Neuronal stem cell (in vitro differentiated cells): Measurements from ENCODE around the gene ACTN3.

Experiments used
- DNase-seq: peaks from one replicate; pipeline ENCODE4 v3.0.0-alpha.2; 2013; ENCODE audit warnings: low spot score
- H2AFZ ChIP-seq: one replicate; pipeline ENCODE4 v1.6.1; 2013; ENCODE audit warnings: mild to moderate bottlenecking, low read length, inconsistent platforms
- H2AK5ac ChIP-seq: 2 replicates; pipeline ENCODE4 v1.6.1; 2013; ENCODE audit warnings: low read depth, mild to moderate bottlenecking, inconsistent platforms, low read length, moderate library complexity, mixed read lengths
- H2BK120ac ChIP-seq: 2 replicates; pipeline ENCODE4 v1.6.1; 2013; ENCODE audit warnings: low read depth, mild to moderate bottlenecking, inconsistent platforms, low read length, moderate library complexity, mixed read lengths
- H2BK12ac ChIP-seq: one replicate; pipeline ENCODE4 v1.6.1; 2013; ENCODE audit warnings: low read length, inconsistent platforms
- H2BK15ac ChIP-seq: 2 replicates; pipeline ENCODE4 v1.6.1; 2013; ENCODE audit warnings: mild to moderate bottlenecking, low read length, inconsistent platforms, mixed read lengths
- H2BK5ac ChIP-seq: one replicate; pipeline ENCODE4 v1.6.1; 2013; ENCODE audit warnings: inconsistent platforms, mild to moderate bottlenecking, low read length, moderate library complexity
- H3K14ac ChIP-seq: one replicate; pipeline ENCODE4 v1.6.1; 2013; ENCODE audit warnings: low read length, inconsistent platforms
- H3K18ac ChIP-seq: 2 replicates; pipeline ENCODE4 v1.6.1; 2013; ENCODE audit warnings: low read length, inconsistent platforms
- H3K23ac ChIP-seq: 2 replicates; pipeline ENCODE4 v1.6.1; 2013; ENCODE audit warnings: low read depth, mild to moderate bottlenecking, mixed read lengths, low read length, inconsistent platforms; ENCODE audit not compliant: poor library complexity
- H3K27ac ChIP-seq: replicated peaks from 3 replicates; pipeline ENCODE4 v1.5.1; 2013; ENCODE audit warnings: low read length, inconsistent platforms
- H3K27me3 ChIP-seq, 3 experiments: 2 replicates each; pipeline ENCODE4 v1.6.1; 2013; ENCODE audit warnings: low read length in 3 of 3, mild to moderate bottlenecking in 2 of 3, inconsistent platforms in 1 of 3, low read depth in 1 of 3, mixed read lengths in 1 of 3, moderate library complexity in 1 of 3; ENCODE audit not compliant: control insufficient read depth in 3 of 3, insufficient read depth in 3 of 3
- H3K36me3 ChIP-seq, 2 donors: replicated peaks in 1 of 2; 2 replicates each; pipeline ENCODE4 v1.6.1; 2013; ENCODE audit warnings: low read length in 2 of 2; ENCODE audit not compliant: control insufficient read depth in 2 of 2, insufficient read depth in 2 of 2
- H3K4ac ChIP-seq: 2 replicates; pipeline ENCODE4 v1.6.1; 2013; ENCODE audit warnings: inconsistent platforms, mild to moderate bottlenecking, low read length, moderate library complexity
- H3K4me1 ChIP-seq, 2 donors: 1 replicate in 1 of 2; 2 replicates in 1 of 2; pipeline ENCODE4 v1.6.1; 2013; ENCODE audit warnings: low read length in 2 of 2, low read depth in 1 of 2; ENCODE audit not compliant: control insufficient read depth in 2 of 2, insufficient read depth in 1 of 2
- H3K4me2 ChIP-seq: one replicate; pipeline ENCODE4 v1.6.1; 2013; ENCODE audit warnings: mild to moderate bottlenecking, low read length, inconsistent platforms; ENCODE audit not compliant: insufficient read depth, poor library complexity, severe bottlenecking
- H3K4me3 ChIP-seq, 2 donors: 2 replicates each; pipeline ENCODE4 v1.5.1; 2013; ENCODE audit warnings: low read length in 2 of 2, mild to moderate bottlenecking in 2 of 2, inconsistent platforms in 1 of 2, moderate library complexity in 1 of 2
- H3K79me1 ChIP-seq: one replicate; pipeline ENCODE4 v1.6.1; 2013; ENCODE audit warnings: low read depth, mild to moderate bottlenecking, inconsistent platforms, low read length, moderate library complexity
- H3K9ac ChIP-seq: one replicate; pipeline ENCODE4 v1.6.1; 2013; ENCODE audit warnings: mild to moderate bottlenecking, low read depth, low read length, inconsistent platforms; ENCODE audit not compliant: poor library complexity
- H3K9me3 ChIP-seq, 2 donors: replicated peaks in 1 of 2; 2 replicates each; pipeline versions ENCODE3 to v1.6.1; 2013; ENCODE audit warnings: low read length in 2 of 2, mild to moderate bottlenecking in 2 of 2, inconsistent platforms in 1 of 2, low read depth in 1 of 2, mixed read lengths in 1 of 2, moderate library complexity in 1 of 2; ENCODE audit not compliant: control insufficient read depth in 2 of 2, insufficient read depth in 1 of 2
- H4K8ac ChIP-seq: one replicate; pipeline ENCODE4 v1.6.1; 2013; ENCODE audit warnings: low read depth, mild to moderate bottlenecking, inconsistent platforms, low read length, moderate library complexity
- H4K91ac ChIP-seq: one replicate; pipeline ENCODE4 v1.6.1; 2013; ENCODE audit warnings: low read length, low read depth, mild to moderate bottlenecking, inconsistent platforms; ENCODE audit not compliant: poor library complexity
- WGBS, 2 donors: extraction: QIAGEN DNeasy Blood & Tissue Kit; methylation state at CpG; one replicate each; pipeline ENCODE4 v1.1.7; 2013; ENCODE audit warnings: missing lambda C conversion rate in 2 of 2, mixed read lengths in 1 of 2; ENCODE audit not compliant: insufficient read length in 2 of 2, insufficient replicate concordance in 1 of 2; ENCODE audit errors: extremely low coverage in 2 of 2; 5-methylcytosine and 5-hydroxymethylcytosine counted together

ACTN3 gene

GRCh38 chr11:66564984-66565383, 18.3 kb downstream of the ACTN3 start:
- Histone ChIP-seq H3K79me1 (no peaks in the 10 kb centered on the region), H3K27me3 (peaks cover 0 to 6% (median 0%) of the 10 kb centered on the region in 3 experiments), H2BK12ac (no peak overlapping the region), H3K14ac (no peak overlapping the region), H2BK15ac (peak overlapping the region; percentile 6), H3K4ac (no peak overlapping the region), H2AK5ac (no peak overlapping the region), H3K4me3 (no peak overlapping the region), H2BK5ac (no peak overlapping the region), H3K36me3 (peaks cover 0 to 4% of the 10 kb centered on the region in 2 donors), H2AFZ (no peak overlapping the region), H3K9ac (no peak overlapping the region), H3K4me1 (peaks cover 2 to 3% of the 10 kb centered on the region in 2 donors), H3K23ac (no peak overlapping the region), H3K4me2 (no peak overlapping the region), H3K18ac (no peak overlapping the region), H3K9me3 (no peaks in the 10 kb centered on the region), H4K91ac (no peak overlapping the region), H2BK120ac (no peak overlapping the region), H3K27ac (no peak overlapping the region), H4K8ac (no peak overlapping the region)
- no peak for DNase-seq
- no CpG with 5 or more reads among the region's 5 CpGs for WGBS, 2 donors

- no CpG with 5 or more reads among the region's 8 CpGs for WGBS, 2 donors
- Histone ChIP-seq H3K79me1 (no peaks in the 10 kb centered on the region), H3K18ac (peak overlapping the region; percentile 42), H2BK120ac (peak overlapping the region; percentile 65), H4K91ac (no peak overlapping the region), H3K9ac (no peak overlapping the region), H3K14ac (peak overlapping the region; percentile 77), H2BK5ac (no peak overlapping the region), H3K4me1 (peaks cover 9 to 13% of the 10 kb centered on the region in 2 donors), H3K9me3 (no peaks in the 10 kb centered on the region), H2AFZ (no peak overlapping the region), H2AK5ac (peak overlapping the region; percentile 87), H3K27me3 (peaks cover 0 to 6% (median 0%) of the 10 kb centered on the region in 3 experiments), H3K23ac (peak overlapping the region; percentile 36), H3K4me3 (no peak overlapping the region), H3K4me2 (no peak overlapping the region), H2BK15ac (no peak overlapping the region), H2BK12ac (no peak overlapping the region), H4K8ac (peak overlapping the region; percentile 9), H3K4ac (peak overlapping the region; percentile 28), H3K36me3 (peaks cover 0 to 2% of the 10 kb centered on the region in 2 donors), H3K27ac (no peak overlapping the region)
- no peak for DNase-seq
Measured at GRCh38 chr11:66566221-66566620, 19.5 kb downstream of the ACTN3 start.

DNA sequence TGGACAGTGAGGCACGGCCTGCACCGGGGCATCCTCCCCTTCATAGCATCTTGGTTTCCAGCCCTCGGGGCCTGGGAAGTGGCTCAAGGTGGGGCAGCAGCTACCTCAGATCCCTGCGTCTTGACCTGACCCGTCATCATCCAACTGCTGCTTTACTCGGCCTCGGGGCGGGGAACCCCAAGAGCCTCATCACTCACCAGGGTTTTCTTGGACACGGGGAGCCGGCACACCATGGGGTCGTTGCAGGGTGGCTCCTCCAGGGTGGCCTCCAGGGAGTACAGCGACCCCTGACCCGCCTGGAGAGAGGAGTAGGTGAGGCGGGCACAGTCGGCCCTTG, 21.1 kb downstream of the ACTN3 start:
- Histone ChIP-seq H4K91ac (no peak overlapping the region), H3K27me3 (peaks cover 0 to 6% (median 0%) of the 10 kb centered on the region in 3 experiments), H3K4ac (no peak overlapping the region), H4K8ac (no peak overlapping the region), H3K9ac (no peak overlapping the region), H3K14ac (no peak overlapping the region), H2AK5ac (no peak overlapping the region), H2BK12ac (no peak overlapping the region), H3K9me3 (no peaks in the 10 kb centered on the region), H3K23ac (no peak overlapping the region), H3K4me1 (peaks cover 9 to 13% of the 10 kb centered on the region in 2 donors), H3K27ac (no peak overlapping the region), H3K4me3 (no peak overlapping the region), H3K18ac (peak overlapping the region; percentile 19), H3K36me3 (no peaks in the 10 kb centered on the region), H2BK5ac (no peak overlapping the region), H2AFZ (no peak overlapping the region), H2BK120ac (no peak overlapping the region), H3K4me2 (no peak overlapping the region), H3K79me1 (no peaks in the 10 kb centered on the region), H2BK15ac (no peak overlapping the region)
- WGBS, 2 donors = no CpG with 5 or more reads among the region's 15 CpGs
- DNase-seq = no peak

GRCh38 chr11:66568124-66568916, 21.6 kb downstream of the ACTN3 start, which contains the start of gene CTSF:
Gene CTSF (minus strand): TSS chr11:66568606. CDS start chr11:66568486, 120 bp downstream.
- DNase-seq = no peak
- no CpG with 5 or more reads among the region's 77 CpGs for WGBS, 2 donors

More at GRCh38 chr11:66568124-66568916, 21.6 kb downstream of the ACTN3 start, which contains the start of gene CTSF:
- no peaks in the 10 kb centered on the region for H3K9me3 ChIP-seq
- H3K18ac ChIP-seq = peak within 1 kb of the TSS; percentile 56
- H3K23ac ChIP-seq = no peak within 1 kb of the TSS
- H3K27ac ChIP-seq = no peak within 1 kb of the TSS
- H4K91ac ChIP-seq = no peak within 1 kb of the TSS
- no peaks in the 10 kb centered on the region for H3K36me3 ChIP-seq
- H3K79me1 ChIP-seq = no peaks in the 10 kb centered on the region
- H3K4me3 ChIP-seq = peak within 1 kb of the TSS in 1 of 2 donors; percentile 55
- peak within 1 kb of the TSS; percentile 56 for H3K14ac ChIP-seq
- H3K9ac ChIP-seq = peak within 1 kb of the TSS; percentile 4
- H2BK120ac ChIP-seq = no peak within 1 kb of the TSS
- peak within 1 kb of the TSS; percentile 4 for H3K4me2 ChIP-seq
- H2BK12ac ChIP-seq = peak within 1 kb of the TSS; percentile 8
- H2AFZ ChIP-seq = no peak within 1 kb of the TSS
- H4K8ac ChIP-seq = peak within 1 kb of the TSS; percentile 82
- H2BK15ac ChIP-seq = no peak within 1 kb of the TSS
- no peak within 1 kb of the TSS for H3K4ac ChIP-seq
- no peak within 1 kb of the TSS for H2BK5ac ChIP-seq
- H2AK5ac ChIP-seq = peak within 1 kb of the TSS; percentile 27
- H3K4me1 ChIP-seq = peaks cover 9 to 13% of the 10 kb centered on the region in 2 donors
- H3K27me3 ChIP-seq = peaks cover 0 to 4% (median 0%) of the 10 kb centered on the region in 3 experiments
